Fibroblast of lung (primary cell): Measurements from ENCODE around the gene ALG8. TPM values are rescaled to one million over a fixed set of nuclear protein-coding genes. Genes with fewer than 3 reads are reported as not detected.

Source experiments
- DNase-seq, 2 donors: peaks; one replicate each; pipeline versions ENCODE4 v3.0.0 to v3.0.0-alpha.2; 2010; ENCODE audit warnings: low read depth in 2 of 2
- H2AFZ ChIP-seq: 2 replicates; pipeline ENCODE4 v1.5.1; 2012; ENCODE audit warnings: low read length, control low read depth, inconsistent platforms
- H3K27ac ChIP-seq: 2 replicates; pipeline ENCODE4 v1.5.1; 2011; ENCODE audit warnings: low read length, control low read depth; ENCODE audit not compliant: insufficient read depth
- H3K27me3 ChIP-seq: 2 replicates; pipeline ENCODE4 v1.5.1; 2011; ENCODE audit warnings: mild to moderate bottlenecking, low read length; ENCODE audit not compliant: control insufficient read depth, insufficient read depth
- H3K36me3 ChIP-seq: 2 replicates; pipeline ENCODE4 v1.5.1; 2011; ENCODE audit warnings: low read length; ENCODE audit not compliant: control insufficient read depth, insufficient read depth
- H3K4me1 ChIP-seq: 2 replicates; pipeline ENCODE4 v1.5.1; 2011; ENCODE audit warnings: low read length; ENCODE audit not compliant: control insufficient read depth, insufficient read depth; ENCODE audit errors: extremely low read depth
- H3K4me2 ChIP-seq: 2 replicates; pipeline ENCODE4 v1.5.1; 2011; ENCODE audit warnings: low read length, control low read depth; ENCODE audit not compliant: insufficient read depth; ENCODE audit errors: extremely low read depth
- H3K4me3 ChIP-seq, 4 experiments: fragments of 200-600 bp in 1 of 4; sonication (generic) in 1 of 4; replicated peaks in 1 of 4; 2 replicates each; pipeline ENCODE4 v1.5.1; 2011 to 2016; ENCODE audit warnings: low read length in 4 of 4, low read depth in 3 of 4, mild to moderate bottlenecking in 3 of 4, control low read depth in 2 of 4, inconsistent platforms in 1 of 4, mixed read lengths in 1 of 4; ENCODE audit not compliant: insufficient read depth in 1 of 4; ENCODE audit errors: control extremely low read depth in 1 of 4
- H3K79me2 ChIP-seq: 2 replicates; pipeline ENCODE4 v1.5.1; 2012; ENCODE audit warnings: mild to moderate bottlenecking, low read length, inconsistent platforms; ENCODE audit not compliant: control insufficient read depth, insufficient read depth
- H3K9ac ChIP-seq: 2 replicates; pipeline ENCODE4 v1.5.1; 2011; ENCODE audit warnings: mild to moderate bottlenecking, low read length, control low read depth; ENCODE audit not compliant: insufficient read depth
- H3K9me3 ChIP-seq: 2 replicates; pipeline ENCODE4 v1.5.1; 2012; ENCODE audit warnings: low read depth, low read length; ENCODE audit not compliant: control insufficient read depth, insufficient read depth
- H4K20me1 ChIP-seq: 2 replicates; pipeline ENCODE4 v1.5.1; 2011; ENCODE audit warnings: low read length; ENCODE audit not compliant: control insufficient read depth, insufficient read depth; ENCODE audit errors: extremely low read depth
- EZH2 ChIP-seq: IDR thresholded peaks from 2 replicates; pipeline ENCODE4 v1.5.1; 2012; ENCODE audit warnings: low read length, control low read depth, mild to moderate bottlenecking; ENCODE audit errors: missing control alignments
- polyA plus RNA-seq, 2 donors: library from polyadenylated mRNA; depleted of rRNA in 1 of 2; stranded (reverse) in 1 of 2; unstranded in 1 of 2; fragments of >200 nt; gene quantifications; 2 replicates each; pipeline ENCODE4 v1.2.1, GENCODE V29; 2011 to 2012; ENCODE audit warnings: missing spikeins in 1 of 2
- total RNA-seq: library from RNA; depleted of rRNA; stranded (reverse); fragments of >200 nt; gene quantifications from 2 replicates; pipeline ENCODE4 v1.2.1, GENCODE V29; 2014
- TF ChIP-seq, protein P1 (sequence below), 2 donors: IDR thresholded peaks in 1 of 2; conservative IDR thresholded peaks in 1 of 2; 1 replicate in 1 of 2; 2 replicates in 1 of 2; pipeline ENCODE4 v1.5.1; 2011 to 2012; ENCODE audit warnings: low read length in 2 of 2, control low read depth in 1 of 2, inconsistent platforms in 1 of 2, low read depth in 1 of 2, mild to moderate bottlenecking in 1 of 2

The ALG8 gene
- total and polyA plus RNA-seq, 2 donors (not counting 1 experiment from before 2014, with no cell fraction given): 33.7 to 49.6 TPM

DNA sequence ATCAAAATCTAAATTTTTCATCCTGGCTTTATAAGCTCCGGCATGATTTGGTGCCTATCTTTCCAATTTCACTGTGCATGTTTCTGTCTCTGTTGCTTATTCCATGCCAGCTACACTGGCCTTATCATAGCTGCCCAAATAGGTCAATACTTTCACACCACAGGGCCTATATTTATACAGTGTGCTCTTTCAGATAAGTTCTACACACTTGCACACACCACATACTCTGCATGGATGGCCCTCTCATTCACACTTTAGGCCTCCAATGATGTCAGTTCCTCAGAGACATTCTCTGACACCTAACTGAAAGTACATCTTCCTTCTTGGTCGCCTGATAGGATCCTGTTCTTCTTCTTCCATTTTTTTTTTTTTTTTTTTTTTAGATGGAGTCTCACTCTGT is 7.0 kb downstream of the ALG8 start:
- TF ChIP-seq, protein P1, sequence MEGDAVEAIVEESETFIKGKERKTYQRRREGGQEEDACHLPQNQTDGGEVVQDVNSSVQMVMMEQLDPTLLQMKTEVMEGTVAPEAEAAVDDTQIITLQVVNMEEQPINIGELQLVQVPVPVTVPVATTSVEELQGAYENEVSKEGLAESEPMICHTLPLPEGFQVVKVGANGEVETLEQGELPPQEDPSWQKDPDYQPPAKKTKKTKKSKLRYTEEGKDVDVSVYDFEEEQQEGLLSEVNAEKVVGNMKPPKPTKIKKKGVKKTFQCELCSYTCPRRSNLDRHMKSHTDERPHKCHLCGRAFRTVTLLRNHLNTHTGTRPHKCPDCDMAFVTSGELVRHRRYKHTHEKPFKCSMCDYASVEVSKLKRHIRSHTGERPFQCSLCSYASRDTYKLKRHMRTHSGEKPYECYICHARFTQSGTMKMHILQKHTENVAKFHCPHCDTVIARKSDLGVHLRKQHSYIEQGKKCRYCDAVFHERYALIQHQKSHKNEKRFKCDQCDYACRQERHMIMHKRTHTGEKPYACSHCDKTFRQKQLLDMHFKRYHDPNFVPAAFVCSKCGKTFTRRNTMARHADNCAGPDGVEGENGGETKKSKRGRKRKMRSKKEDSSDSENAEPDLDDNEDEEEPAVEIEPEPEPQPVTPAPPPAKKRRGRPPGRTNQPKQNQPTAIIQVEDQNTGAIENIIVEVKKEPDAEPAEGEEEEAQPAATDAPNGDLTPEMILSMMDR (conservative IDR thresholded peaks at IDR 0.05 in 1 of 2, IDR thresholded peaks at IDR 0.05 in 1 of 2; ENCODE audit: low read depth in 1 of 2, low read length in 2 of 2): no peak
- TF ChIP-seq EZH2: no peak
- no peaks in the 10 kb centered on the region for H4K20me1 ChIP-seq
- H3K27ac ChIP-seq: no peak overlapping the region
- H3K4me1 ChIP-seq: no peaks in the 10 kb centered on the region
- H3K79me2 ChIP-seq: peaks cover 1% of the 10 kb centered on the region
- no peak overlapping the region for H2AFZ ChIP-seq
- H3K4me2 ChIP-seq: no peak overlapping the region
- no peak overlapping the region for H3K9ac ChIP-seq
- peaks cover 2% of the 10 kb centered on the region for H3K36me3 ChIP-seq
- DNase-seq: no peak
- H3K9me3 ChIP-seq: no peaks in the 10 kb centered on the region
- no peak overlapping the region for H3K4me3 ChIP-seq
- no peaks in the 10 kb centered on the region for H3K27me3 ChIP-seq

DNA sequence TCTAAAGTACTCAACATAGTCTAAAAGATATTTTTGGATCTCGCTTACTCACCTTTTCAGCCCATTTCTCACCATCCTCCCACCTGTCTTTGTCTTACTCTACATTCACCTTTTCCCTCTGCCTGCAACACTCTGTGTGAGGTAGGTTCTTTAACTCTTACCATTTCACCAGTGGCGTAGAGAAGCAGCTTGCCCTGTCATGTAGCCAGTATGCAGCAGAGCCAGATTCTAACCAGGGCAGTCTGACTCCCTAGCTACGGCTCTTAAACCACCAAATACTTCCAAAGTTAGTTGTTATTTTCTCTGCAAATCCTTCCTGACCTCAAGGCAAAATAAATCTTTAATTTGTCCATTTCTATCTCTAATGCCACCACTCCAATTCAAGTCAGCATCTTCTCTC is 7.5 kb downstream of the ALG8 start:
- H3K27ac ChIP-seq: no peak overlapping the region
- no peak overlapping the region for H2AFZ ChIP-seq
- no peak overlapping the region for H3K4me2 ChIP-seq
- DNase-seq: peak in 1 of 2 donors; percentile 65
- H3K9ac ChIP-seq: no peak overlapping the region
- no peaks in the 10 kb centered on the region for H3K79me2 ChIP-seq
- peaks cover under 1% of the 10 kb centered on the region for H3K36me3 ChIP-seq
- H3K27me3 ChIP-seq: no peaks in the 10 kb centered on the region
- TF ChIP-seq EZH2: no peak
- TF ChIP-seq, protein P1 (conservative IDR thresholded peaks at IDR 0.05 in 1 of 2, IDR thresholded peaks at IDR 0.05 in 1 of 2; ENCODE audit: low read depth in 1 of 2, low read length in 2 of 2): no peak
- H3K4me1 ChIP-seq: no peaks in the 10 kb centered on the region
- no peaks in the 10 kb centered on the region for H4K20me1 ChIP-seq
- no peaks in the 10 kb centered on the region for H3K9me3 ChIP-seq
- no peak overlapping the region for H3K4me3 ChIP-seq

- TF ChIP-seq EZH2: no peak
- TF ChIP-seq, protein P1 (conservative IDR thresholded peaks at IDR 0.05 in 1 of 2, IDR thresholded peaks at IDR 0.05 in 1 of 2; ENCODE audit: low read depth in 1 of 2, low read length in 2 of 2): no peak
- H3K4me1 ChIP-seq: no peaks in the 10 kb centered on the region
- no peak overlapping the region for H3K4me3 ChIP-seq
- H3K36me3 ChIP-seq: no peaks in the 10 kb centered on the region
- H3K9ac ChIP-seq: no peak overlapping the region
- H3K4me2 ChIP-seq: no peak overlapping the region
- H4K20me1 ChIP-seq: no peaks in the 10 kb centered on the region
- no peak overlapping the region for H3K27ac ChIP-seq
- H3K79me2 ChIP-seq: no peaks in the 10 kb centered on the region
- H3K9me3 ChIP-seq: no peaks in the 10 kb centered on the region
- no peaks in the 10 kb centered on the region for H3K27me3 ChIP-seq
- H2AFZ ChIP-seq: no peak overlapping the region
- no peak for DNase-seq
These were observed 12.0 kb downstream of the ALG8 start for GRCh38 chr11:78127403-78127802.
